IMR-90 (cell line): ENCODE data around the gene ASTN2.

Experiments used
- CEBPB ChIP-seq: IDR thresholded peaks from 2 replicates; pipeline ENCODE4 v1.6.1; 2012; ENCODE audit warnings: low read depth, low read length, improper control_type of control experiment
- CHD1 ChIP-seq: IDR thresholded peaks from 2 replicates; pipeline ENCODE4 v1.6.1; 2012; ENCODE audit warnings: low read depth, low read length, improper control_type of control experiment
- MAZ ChIP-seq: IDR thresholded peaks from 2 replicates; pipeline ENCODE4 v1.6.1; 2012; ENCODE audit warnings: low read depth, mild to moderate bottlenecking, low read length, improper control_type of control experiment, moderate library complexity, borderline replicate concordance
- POLR2A ChIP-seq: IDR thresholded peaks from 2 replicates; pipeline ENCODE4 v1.6.1; 2012; ENCODE audit warnings: mild to moderate bottlenecking, low read depth, low read length
- RAD21 ChIP-seq: IDR thresholded peaks from 2 replicates; pipeline ENCODE4 v1.6.1; 2012; ENCODE audit warnings: low read length, improper control_type of control experiment
- SMC3 ChIP-seq: fragments of 150-350 bp; IDR thresholded peaks from 2 replicates; pipeline ENCODE4 v1.6.1; 2016; ENCODE audit warnings: low read depth, mild to moderate bottlenecking, antibody characterized with exemption, low read length, moderate library complexity
- TF ChIP-seq, protein P1 (sequence below): conservative IDR thresholded peaks from 2 replicates; pipeline ENCODE4 v1.5.1; 2012; ENCODE audit warnings: mild to moderate bottlenecking, low read depth, low read length, improper control_type of control experiment
- TF ChIP-seq, protein P2 (sequence below): fragments of 150-350 bp; IDR thresholded peaks from 2 replicates; pipeline ENCODE4 v1.6.1; 2017; ENCODE audit warnings: mild to moderate bottlenecking, antibody characterized with exemption, low read length, low read depth

DNA sequence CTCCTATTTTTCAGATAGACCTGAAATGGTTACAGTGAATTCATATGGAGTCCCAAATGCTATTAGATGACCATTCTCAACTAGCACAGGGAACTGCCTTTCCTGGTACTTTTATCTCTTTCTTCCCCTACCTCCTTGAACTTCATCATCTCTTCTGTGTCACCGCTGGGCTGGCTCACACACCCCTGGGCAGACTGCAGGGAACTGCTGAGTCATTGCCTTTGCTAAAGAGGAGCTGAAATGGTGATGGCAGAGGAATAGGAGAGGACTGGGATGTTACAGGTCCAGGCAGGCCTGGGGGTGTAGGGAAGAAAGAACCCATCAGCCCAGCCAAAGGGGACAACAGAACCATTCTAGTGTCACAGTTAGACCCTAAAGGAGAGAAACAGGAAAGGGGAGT is 322.3 kb downstream of the ASTN2 start:
- TF ChIP-seq, protein P1, sequence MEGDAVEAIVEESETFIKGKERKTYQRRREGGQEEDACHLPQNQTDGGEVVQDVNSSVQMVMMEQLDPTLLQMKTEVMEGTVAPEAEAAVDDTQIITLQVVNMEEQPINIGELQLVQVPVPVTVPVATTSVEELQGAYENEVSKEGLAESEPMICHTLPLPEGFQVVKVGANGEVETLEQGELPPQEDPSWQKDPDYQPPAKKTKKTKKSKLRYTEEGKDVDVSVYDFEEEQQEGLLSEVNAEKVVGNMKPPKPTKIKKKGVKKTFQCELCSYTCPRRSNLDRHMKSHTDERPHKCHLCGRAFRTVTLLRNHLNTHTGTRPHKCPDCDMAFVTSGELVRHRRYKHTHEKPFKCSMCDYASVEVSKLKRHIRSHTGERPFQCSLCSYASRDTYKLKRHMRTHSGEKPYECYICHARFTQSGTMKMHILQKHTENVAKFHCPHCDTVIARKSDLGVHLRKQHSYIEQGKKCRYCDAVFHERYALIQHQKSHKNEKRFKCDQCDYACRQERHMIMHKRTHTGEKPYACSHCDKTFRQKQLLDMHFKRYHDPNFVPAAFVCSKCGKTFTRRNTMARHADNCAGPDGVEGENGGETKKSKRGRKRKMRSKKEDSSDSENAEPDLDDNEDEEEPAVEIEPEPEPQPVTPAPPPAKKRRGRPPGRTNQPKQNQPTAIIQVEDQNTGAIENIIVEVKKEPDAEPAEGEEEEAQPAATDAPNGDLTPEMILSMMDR: no peak
- TF ChIP-seq, protein P2, sequence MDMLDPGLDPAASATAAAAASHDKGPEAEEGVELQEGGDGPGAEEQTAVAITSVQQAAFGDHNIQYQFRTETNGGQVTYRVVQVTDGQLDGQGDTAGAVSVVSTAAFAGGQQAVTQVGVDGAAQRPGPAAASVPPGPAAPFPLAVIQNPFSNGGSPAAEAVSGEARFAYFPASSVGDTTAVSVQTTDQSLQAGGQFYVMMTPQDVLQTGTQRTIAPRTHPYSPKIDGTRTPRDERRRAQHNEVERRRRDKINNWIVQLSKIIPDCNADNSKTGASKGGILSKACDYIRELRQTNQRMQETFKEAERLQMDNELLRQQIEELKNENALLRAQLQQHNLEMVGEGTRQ: no peak
- TF ChIP-seq CEBPB (no peak), POLR2A (no peak), CHD1 (no peak), SMC3 (no peak), MAZ (no peak), RAD21 (no peak)
